K562 (cell line): ENCODE measurements around the gene ADRB2. TPM values are rescaled to one million over a fixed set of nuclear protein-coding genes. Genes with fewer than 3 reads are reported as not detected.

ENCODE experiments used
- ATAC-seq: fragments of 200-7000 bp; cut with Tn5 transposase; 3 replicates; pipeline ENCODE4 v1.9.1; 2020; ENCODE audit warnings: moderate library complexity
- BruUV-seq: library from RNA; stranded (reverse); fragments of 400-500 nt; replicated peaks from 2 replicates; lab custom pipeline; 2021; lab: Mats Ljungman, UMichigan
- CTCF ChIA-PET: fragments of 300-600 bp; formaldehyde crosslinking; extraction: SDS; loops from one replicate; lab custom pipeline; 2021; ENCODE audit warnings: low intra/inter-chr PET ratio; lab: Yijun Ruan, JAX
- POLR2A ChIA-PET: fragments of 300-600, 350-650 bp; sonication (Branson Sonifier 250); formaldehyde crosslinking; extraction: SDS; loops from one replicate; lab custom pipeline; 2021; ENCODE audit warnings: antibody characterized with exemption, inconsistent platforms; lab: Yijun Ruan, JAX
- DNase-seq, 4 experiments: peaks; one replicate each; pipeline versions ENCODE4 v3.0.0 to v3.0.0-alpha.2; 2011 to 2018; ENCODE audit warnings: low spot score in 3 of 4, mixed read lengths in 3 of 4; ENCODE audit errors: extremely low read depth in 1 of 4
- FAIRE-seq: peaks from 2 replicates; lab custom pipeline; 2011; peaks lifted over from hg19 to GRCh38; lab: Jason Lieb, UNC
- H2AFZ ChIP-seq: 2 replicates; pipeline ENCODE4 v1.6.0; 2011; ENCODE audit warnings: low read depth, low read length, control low read depth, inconsistent platforms
- H3K27ac ChIP-seq: fragments of 200-600 bp; 3 replicates; pipeline ENCODE4 v1.8.0; 2011; ENCODE audit warnings: low read depth, mild to moderate bottlenecking, control low read depth, inconsistent platforms, low read length, moderate library complexity, mixed read lengths; ENCODE audit errors: extremely low read depth
- H3K27me3 ChIP-seq, 2 experiments: fragments of 300-600 bp in 1 of 2; 2 replicates in 1 of 2; 3 replicates in 1 of 2; pipeline versions ENCODE4 v1.6.0 to v1.8.0; 2011; ENCODE audit warnings: inconsistent platforms in 2 of 2, low read length in 2 of 2, mild to moderate bottlenecking in 1 of 2, mixed read lengths in 1 of 2, moderate library complexity in 1 of 2; ENCODE audit not compliant: control insufficient read depth in 2 of 2, insufficient read depth in 2 of 2
- H3K36me3 ChIP-seq: fragments of 300-600 bp; 3 replicates; pipeline ENCODE4 v1.8.0; 2011; ENCODE audit warnings: mild to moderate bottlenecking, low read length, inconsistent platforms; ENCODE audit not compliant: control insufficient read depth, insufficient read depth
- H3K4me1 ChIP-seq, 2 experiments: fragments of 200-600 bp in 1 of 2; replicated peaks in 1 of 2; 2 replicates in 1 of 2; 3 replicates in 1 of 2; pipeline versions ENCODE4 v1.5.1 to v1.8.0; 2011; ENCODE audit warnings: inconsistent platforms in 2 of 2, low read length in 2 of 2, mild to moderate bottlenecking in 1 of 2, mixed read lengths in 1 of 2, moderate library complexity in 1 of 2; ENCODE audit not compliant: control insufficient read depth in 2 of 2, insufficient read depth in 2 of 2
- H3K4me2 ChIP-seq: 2 replicates; pipeline ENCODE4 v1.6.1; 2011; ENCODE audit warnings: low read length, control low read depth, inconsistent platforms, mixed read lengths; ENCODE audit not compliant: insufficient read depth
- H3K4me3 ChIP-seq: fragments of 200-600 bp; sonication (generic), shearing (Covaris generic); 2 replicates; pipeline ENCODE4 v1.5.1; 2016; ENCODE audit warnings: control low read depth, inconsistent platforms
- H3K79me2 ChIP-seq: fragments of 200-600 bp; 3 replicates; pipeline ENCODE4 v1.8.0; 2011; ENCODE audit warnings: low read length, inconsistent platforms; ENCODE audit not compliant: control insufficient read depth, insufficient read depth
- H3K9ac ChIP-seq, 2 experiments: 2 replicates each; pipeline versions ENCODE4 v1.6.0 to v1.6.1; 2011; ENCODE audit warnings: low read depth in 2 of 2, low read length in 2 of 2, control low read depth in 1 of 2, inconsistent platforms in 1 of 2, mild to moderate bottlenecking in 1 of 2, mixed read lengths in 1 of 2; ENCODE audit not compliant: insufficient read depth in 1 of 2
- H3K9me1 ChIP-seq: one replicate; pipeline ENCODE4 v1.6.0; 2011; ENCODE audit warnings: inconsistent platforms, mild to moderate bottlenecking, low read length, moderate library complexity; ENCODE audit not compliant: control insufficient read depth, insufficient read depth
- H3K9me3 ChIP-seq: replicated peaks from 2 replicates; pipeline ENCODE4 v1.5.1; 2011; ENCODE audit warnings: low read depth, low read length, inconsistent platforms; ENCODE audit not compliant: control insufficient read depth, insufficient read depth
- H4K20me1 ChIP-seq: replicated peaks from 2 replicates; pipeline ENCODE4 v1.6.1; 2011; ENCODE audit warnings: low read length, inconsistent platforms, mixed read lengths; ENCODE audit not compliant: control insufficient read depth, insufficient read depth
- GABPB2 ChIP-seq: fragments of 250-450 bp; sonication (Bioruptor Pico); conservative IDR thresholded peaks from 2 replicates; pipeline ENCODE4 v1.5.1; 2021; ENCODE audit warnings: mild to moderate bottlenecking
- KLF16 ChIP-seq: IDR thresholded peaks from 2 replicates; pipeline ENCODE4 v1.6.1; 2016; ENCODE audit warnings: antibody characterized with exemption
- MAFG ChIP-seq: fragments of 450-650 bp; conservative IDR thresholded peaks from 2 replicates; pipeline ENCODE4 v1.6.1; 2016; ENCODE audit warnings: missing genetic modification characterization, missing compliant biosample characterization
- MED1 ChIP-seq: sonication (generic); formaldehyde crosslinking; IDR thresholded peaks from 2 replicates; pipeline ENCODE4 v1.8.1; 2023; ENCODE audit warnings: missing genetic modification reagents, borderline replicate concordance
- TRIM24 ChIP-seq, 2 experiments: fragments of 450-650 bp; IDR thresholded peaks; 2 replicates each; pipeline ENCODE4 v1.6.1; 2016
- WGBS: fragments of 100-300 bp; shearing (Covaris generic); methylation state at CpG from one replicate; pipeline ENCODE4 v1.1.6; 2016; ENCODE audit warnings: low coverage, mixed read lengths; ENCODE audit not compliant: insufficient coverage; ENCODE audit errors: missing lambda C conversion rate; 5-methylcytosine and 5-hydroxymethylcytosine counted together
- in situ Hi-C: fragments of 300-500 bp; cut with MboI; formaldehyde crosslinking; loops from 4 replicates; pipeline ENCODE4 v1.15.0; 2018; ENCODE audit warnings: inconsistent platforms, mixed read lengths
- intact Hi-C: fragments of 100-400 bp; cut with micrococcal nuclease; formaldehyde crosslinking; loops from 2 replicates; pipeline ENCODE4 v1.14.2; 2022
- polyA plus RNA-seq, 8 experiments: library from polyadenylated mRNA; depleted of rRNA in 4 of 8; stranded (reverse) in 5 of 8; unstranded in 3 of 8; fragments of >200 nt; fragmentation: Nextera tagmentation in 2 of 8; fragmentation: Illumina TruSeq in 1 of 8; extraction: Ambion mirVana in 2 of 8; extraction: Trizol in 1 of 8; gene quantifications; 2 replicates each; pipeline versions ENCODE4 v1.2.1 to v1.2.3, GENCODE V29; 2011 to 2014; ENCODE audit warnings: inconsistent platforms in 1 of 8, missing spikeins in 1 of 8
- total RNA-seq, 7 experiments: library from RNA; depleted of rRNA in 6 of 7; stranded (reverse); fragments of >200 nt in 6 of 7; fragmentation: Illumina TruSeq in 2 of 7; extraction: Trizol in 2 of 7; gene quantifications; 2 replicates each; pipeline versions ENCODE4 v1.2.1 to v1.2.3, GENCODE V29; 2011 to 2021; ENCODE audit warnings: low replicate concordance in 1 of 7
- TF ChIP-seq, protein P1 (sequence below): fragments of 450-650 bp; IDR thresholded peaks from 2 replicates; pipeline ENCODE4 v1.6.1; 2016; ENCODE audit warnings: borderline replicate concordance
- TF ChIP-seq, protein P2 (sequence below): fragments of 250-450 bp; sonication (Bioruptor Pico); IDR thresholded peaks from 2 replicates; pipeline ENCODE4 v1.8.0; 2021; ENCODE audit warnings: moderate library complexity, mild to moderate bottlenecking, inconsistent platforms

Gene ADRB2
- total and polyA plus RNA-seq, 9 of the 15 experiments (the other 6 are each of a cell fraction or from before 2014, with no cell fraction given) = 0.01 to 0.18 (median 0.04) TPM; not detected in 2

DNA sequence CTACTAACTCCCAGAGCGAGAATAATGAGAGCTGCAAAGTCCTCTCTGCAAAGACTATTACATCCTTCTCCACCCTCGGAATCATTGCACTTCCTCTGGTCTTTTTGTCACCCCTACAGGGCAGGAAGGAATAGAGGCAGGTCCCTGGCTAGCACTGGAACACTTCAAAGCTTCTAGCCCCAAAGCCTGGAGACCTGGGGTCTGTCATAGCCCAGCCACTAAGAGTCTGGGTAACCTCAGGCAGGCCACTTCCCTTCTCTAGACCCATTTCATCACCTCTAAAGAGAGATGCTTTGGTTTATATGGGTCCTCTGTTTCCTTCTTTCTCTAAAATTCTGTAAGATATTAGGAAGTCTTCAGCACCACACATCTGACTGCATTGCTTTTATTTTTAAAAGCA is 6.7 kb downstream of the ADRB2 start (continued):
- TF ChIP-seq, protein P1, sequence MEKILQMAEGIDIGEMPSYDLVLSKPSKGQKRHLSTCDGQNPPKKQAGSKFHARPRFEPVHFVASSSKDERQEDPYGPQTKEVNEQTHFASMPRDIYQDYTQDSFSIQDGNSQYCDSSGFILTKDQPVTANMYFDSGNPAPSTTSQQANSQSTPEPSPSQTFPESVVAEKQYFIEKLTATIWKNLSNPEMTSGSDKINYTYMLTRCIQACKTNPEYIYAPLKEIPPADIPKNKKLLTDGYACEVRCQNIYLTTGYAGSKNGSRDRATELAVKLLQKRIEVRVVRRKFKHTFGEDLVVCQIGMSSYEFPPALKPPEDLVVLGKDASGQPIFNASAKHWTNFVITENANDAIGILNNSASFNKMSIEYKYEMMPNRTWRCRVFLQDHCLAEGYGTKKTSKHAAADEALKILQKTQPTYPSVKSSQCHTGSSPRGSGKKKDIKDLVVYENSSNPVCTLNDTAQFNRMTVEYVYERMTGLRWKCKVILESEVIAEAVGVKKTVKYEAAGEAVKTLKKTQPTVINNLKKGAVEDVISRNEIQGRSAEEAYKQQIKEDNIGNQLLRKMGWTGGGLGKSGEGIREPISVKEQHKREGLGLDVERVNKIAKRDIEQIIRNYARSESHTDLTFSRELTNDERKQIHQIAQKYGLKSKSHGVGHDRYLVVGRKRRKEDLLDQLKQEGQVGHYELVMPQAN = no peak
- no peak for TF ChIP-seq MAFG
- TF ChIP-seq, protein P2, sequence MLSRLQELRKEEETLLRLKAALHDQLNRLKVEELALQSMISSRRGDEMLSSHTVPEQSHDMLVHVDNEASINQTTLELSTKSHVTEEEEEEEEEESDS (CRISPR knock-in tag) = no peak
- no peak for TF ChIP-seq MED1 (CRISPR knock-in tag)
- TF ChIP-seq, all 486 proteins: peak for 0

DNA sequence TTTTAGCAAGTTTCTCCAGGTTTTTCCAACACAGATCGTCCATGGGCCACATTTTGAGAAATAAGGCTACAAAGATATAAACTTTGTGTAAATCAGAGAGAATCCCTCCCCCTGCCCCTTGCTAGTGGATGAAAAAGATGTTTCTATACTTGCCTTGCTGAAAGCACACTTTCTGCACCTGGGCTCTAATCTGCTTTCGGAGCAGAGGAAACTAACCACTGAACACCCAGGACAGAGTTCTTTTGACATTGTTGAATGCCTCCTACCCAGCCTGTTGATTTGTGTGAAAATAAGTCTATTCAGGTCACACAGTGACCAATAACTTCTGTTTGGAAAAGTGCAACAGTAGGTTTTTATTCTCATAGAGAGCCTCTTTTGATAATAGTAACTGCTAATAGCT is 7.5 kb downstream of the ADRB2 start:
- Histone ChIP-seq H3K36me3 (no peaks in the 10 kb centered on the region), H3K9me3 (no peaks in the 10 kb centered on the region), H3K79me2 (no peaks in the 10 kb centered on the region), H3K9me1 (no peaks in the 10 kb centered on the region), H4K20me1 (no peaks in the 10 kb centered on the region; the same call in 1 of the 2 replicates), H3K4me3 (no peak overlapping the region), H2AFZ (no peak overlapping the region), H3K27me3 (peaks cover 24 to 26% of the 10 kb centered on the region in 2 experiments), H3K27ac (no peak overlapping the region), H3K4me2 (no peak overlapping the region), H3K4me1 (no peaks in the 10 kb centered on the region), H3K9ac (no peak overlapping the region)
- no TSS peak for BruUV-seq
- FAIRE-seq (no peak), ATAC-seq (no peak), DNase-seq (no peak)
- POLR2A ChIA-PET = no interaction called here
- in situ Hi-C loops (no loop called here), intact Hi-C loops (loop anchor here (10.0 kb wide), 1 partner anchor 161 kb away; no protein-coding TSS in a partner anchor)
- WGBS = 4% methylated on average over 2 of the region's 2 CpGs
- TF ChIP-seq KLF16 (no peak), TRIM24 (IDR thresholded peaks at IDR 0.05) (no peak), GABPB2 (CRISPR knock-in tag) (no peak)
- CTCF ChIA-PET = no interaction called here
